Smooth muscle cell (in vitro differentiated cells): ENCODE data around the gene EPM2AIP1. TPM values are rescaled to one million over a fixed set of nuclear protein-coding genes. Genes with fewer than 3 reads are reported as not detected.

Experiments
- DNase-seq: peaks from one replicate; lab custom pipeline; 2025; ENCODE audit not compliant: unreplicated experiment; lab: John Stamatoyannopoulos, UW
- H2AFZ ChIP-seq: fragments of 200-600 bp; sonication (generic); 2 replicates; pipeline ENCODE4 v1.6.0; 2016; ENCODE audit warnings: antibody characterized with exemption, low read depth, mild to moderate bottlenecking
- H3F3A ChIP-seq: fragments of 200-600 bp; sonication (generic); 2 replicates; pipeline ENCODE4 v1.6.0; 2017; ENCODE audit warnings: antibody characterized with exemption, low read depth
- H3K27ac ChIP-seq: fragments of 200-600 bp; sonication (generic); 2 replicates; pipeline ENCODE4 v1.5.1; 2016; ENCODE audit warnings: low read depth, mild to moderate bottlenecking
- H3K27me3 ChIP-seq: fragments of 200-600 bp; sonication (generic); 2 replicates; pipeline ENCODE4 v1.6.1; 2016; ENCODE audit warnings: low read depth, mild to moderate bottlenecking
- H3K36me3 ChIP-seq: fragments of 200-600 bp; sonication (generic); 2 replicates; pipeline ENCODE4 v1.5.1; 2016; ENCODE audit warnings: low read depth
- H3K4me1 ChIP-seq: fragments of 200-600 bp; sonication (generic); 2 replicates; pipeline ENCODE4 v1.5.1; 2016; ENCODE audit warnings: low read depth
- H3K4me2 ChIP-seq: fragments of 200-600 bp; sonication (generic); 2 replicates; pipeline ENCODE4 v1.6.0; 2016; ENCODE audit warnings: mild to moderate bottlenecking
- H3K4me3 ChIP-seq: fragments of 200-600 bp; sonication (generic); 2 replicates; pipeline ENCODE4 v1.5.1; 2016; ENCODE audit warnings: mild to moderate bottlenecking
- H3K79me2 ChIP-seq: fragments of 200-600 bp; sonication (generic); 2 replicates; pipeline ENCODE4 v1.6.0; 2016; ENCODE audit warnings: low read depth, mild to moderate bottlenecking
- H3K9ac ChIP-seq: fragments of 200-600 bp; sonication (generic); 2 replicates; pipeline ENCODE4 v1.6.0; 2016; ENCODE audit warnings: low read depth
- H3K9me3 ChIP-seq: fragments of 200-600 bp; sonication (generic); replicated peaks from 2 replicates; pipeline ENCODE4 v1.5.1; 2016; ENCODE audit warnings: low read depth
- H4K20me1 ChIP-seq: fragments of 200-600 bp; sonication (generic); 2 replicates; pipeline ENCODE4 v1.6.0; 2016; ENCODE audit warnings: low read depth
- WGBS: methylation state at CpG from one replicate; pipeline ENCODE4 v1.1.7; 2016; ENCODE audit warnings: low lambda C conversion rate; 5-methylcytosine and 5-hydroxymethylcytosine counted together
- polyA plus RNA-seq: library from polyadenylated mRNA; unstranded; fragments of >200 nt; fragmentation: Nextera tagmentation; extraction: Ambion mirVana; gene quantifications from 2 replicates; pipeline ENCODE4 v1.2.1, GENCODE V29; 2016
- small RNA-seq: library from RNA; depleted of rRNA; stranded (forward); fragments of <200 nt; gene quantifications from one replicate; pipeline ENCODE3, GENCODE V24; 2014
- total RNA-seq: library from RNA; depleted of rRNA; stranded (reverse); fragments of >200 nt; gene quantifications from 2 replicates; pipeline ENCODE4 v1.2.3, GENCODE V29; 2014
- TF ChIP-seq, protein P1 (sequence below): fragments of 200-600 bp; sonication (generic); IDR thresholded peaks from 2 replicates; pipeline ENCODE4 v1.5.1; 2017; ENCODE audit warnings: borderline replicate concordance, mild to moderate bottlenecking, antibody characterized with exemption; ENCODE audit not compliant: insufficient read depth, poor library complexity, severe bottlenecking

Gene EPM2AIP1
- total and polyA plus RNA-seq, 2 experiments from 2014 or later: 6.5 to 18.6 TPM

DNA sequence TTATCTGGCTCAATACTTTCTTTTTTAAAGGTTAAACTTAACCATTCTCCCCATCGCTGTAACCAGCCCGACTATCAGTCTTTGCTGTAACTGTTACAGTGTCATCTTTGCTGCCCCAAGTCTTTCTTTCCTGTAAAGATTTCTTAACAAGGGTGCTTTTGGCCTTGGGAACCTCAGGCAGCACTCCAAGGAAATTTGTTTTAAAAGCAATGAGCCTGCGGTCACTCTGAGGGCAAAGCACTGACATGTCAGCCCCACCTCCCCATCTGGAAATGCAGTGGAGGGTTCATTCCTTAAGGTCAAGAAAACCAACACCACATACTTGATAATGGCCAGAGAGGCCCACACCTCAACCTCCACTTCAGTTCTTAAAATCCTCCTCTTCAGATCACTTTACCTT is 51.3 kb downstream of the EPM2AIP1 start:
- no peak for DNase-seq
- Histone ChIP-seq H3K4me3 (no peak overlapping the region), H3K79me2 (no peaks in the 10 kb centered on the region), H3K9ac (no peak overlapping the region), H3K27me3 (no peaks in the 10 kb centered on the region), H2AFZ (no peak overlapping the region), H3K36me3 (no peaks in the 10 kb centered on the region), H3K9me3 (peaks cover under 1% of the 10 kb centered on the region), H4K20me1 (no peaks in the 10 kb centered on the region), H3K4me2 (no peak overlapping the region), H3K27ac (no peak overlapping the region), H3K4me1 (peaks cover 6% of the 10 kb centered on the region), H3F3A (peaks cover 6% of the 10 kb centered on the region)
- 53% methylated on average over 3 of the region's 3 CpGs for WGBS
- TF ChIP-seq, protein P1, sequence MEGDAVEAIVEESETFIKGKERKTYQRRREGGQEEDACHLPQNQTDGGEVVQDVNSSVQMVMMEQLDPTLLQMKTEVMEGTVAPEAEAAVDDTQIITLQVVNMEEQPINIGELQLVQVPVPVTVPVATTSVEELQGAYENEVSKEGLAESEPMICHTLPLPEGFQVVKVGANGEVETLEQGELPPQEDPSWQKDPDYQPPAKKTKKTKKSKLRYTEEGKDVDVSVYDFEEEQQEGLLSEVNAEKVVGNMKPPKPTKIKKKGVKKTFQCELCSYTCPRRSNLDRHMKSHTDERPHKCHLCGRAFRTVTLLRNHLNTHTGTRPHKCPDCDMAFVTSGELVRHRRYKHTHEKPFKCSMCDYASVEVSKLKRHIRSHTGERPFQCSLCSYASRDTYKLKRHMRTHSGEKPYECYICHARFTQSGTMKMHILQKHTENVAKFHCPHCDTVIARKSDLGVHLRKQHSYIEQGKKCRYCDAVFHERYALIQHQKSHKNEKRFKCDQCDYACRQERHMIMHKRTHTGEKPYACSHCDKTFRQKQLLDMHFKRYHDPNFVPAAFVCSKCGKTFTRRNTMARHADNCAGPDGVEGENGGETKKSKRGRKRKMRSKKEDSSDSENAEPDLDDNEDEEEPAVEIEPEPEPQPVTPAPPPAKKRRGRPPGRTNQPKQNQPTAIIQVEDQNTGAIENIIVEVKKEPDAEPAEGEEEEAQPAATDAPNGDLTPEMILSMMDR: no peak

DNA sequence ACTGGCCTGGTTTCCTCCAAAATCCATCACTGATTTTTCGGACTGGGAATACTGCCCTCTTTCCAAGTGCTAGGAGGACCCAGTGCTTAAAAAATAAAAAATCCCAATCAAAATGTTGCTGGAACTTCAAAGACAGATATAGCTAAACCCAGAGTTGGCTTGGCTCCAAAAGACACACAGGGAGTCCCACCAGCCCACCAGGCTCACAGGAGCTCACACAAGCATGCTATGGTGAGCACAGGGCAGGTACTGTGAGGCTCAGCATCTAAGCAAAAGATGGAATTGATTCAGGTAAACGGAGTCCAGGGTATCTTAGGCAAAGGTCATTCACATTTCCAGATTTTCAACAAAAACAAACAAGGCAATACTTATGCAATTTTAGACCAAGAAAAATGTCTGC is 51.8 kb downstream of the EPM2AIP1 start:
- no peak for DNase-seq
- H3K4me3 ChIP-seq: no peak overlapping the region
- H3K27ac ChIP-seq: no peak overlapping the region
- H3K4me1 ChIP-seq: peaks cover 6% of the 10 kb centered on the region
- no peak overlapping the region for H3K4me2 ChIP-seq
- no peak overlapping the region for H2AFZ ChIP-seq
- no peak overlapping the region for H3K9ac ChIP-seq
- H3F3A ChIP-seq: peaks cover 6% of the 10 kb centered on the region
- no peaks in the 10 kb centered on the region for H3K9me3 ChIP-seq
- H3K27me3 ChIP-seq: no peaks in the 10 kb centered on the region
- no peaks in the 10 kb centered on the region for H3K79me2 ChIP-seq
- WGBS: 87% methylated on average over 2 of the region's 2 CpGs
- no peaks in the 10 kb centered on the region for H3K36me3 ChIP-seq
- no peaks in the 10 kb centered on the region for H4K20me1 ChIP-seq
- TF ChIP-seq, protein P1: no peak

DNA sequence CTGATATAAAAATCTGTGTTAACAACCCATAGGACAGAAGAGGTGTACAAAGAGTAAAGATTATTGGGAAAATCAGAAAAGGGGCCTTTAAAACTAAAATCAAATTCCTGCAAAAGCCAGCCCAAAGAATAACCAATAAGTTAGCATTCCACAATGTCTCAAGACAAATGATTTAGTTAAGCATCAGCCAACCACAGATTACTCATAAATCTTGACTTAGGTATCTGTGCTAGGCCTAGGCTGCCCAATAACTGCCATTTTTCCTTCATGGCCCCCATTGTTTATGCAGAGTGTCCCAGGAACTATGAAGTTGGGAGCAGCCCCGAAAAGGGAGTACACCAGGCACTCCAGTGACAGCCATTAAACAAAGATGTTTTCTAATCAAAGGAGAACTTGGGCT is 55.4 kb downstream of the EPM2AIP1 start:
- no peak overlapping the region for H3K4me3 ChIP-seq
- no peaks in the 10 kb centered on the region for H3K79me2 ChIP-seq
- WGBS: 100% methylated on average over 1 of the region's 1 CpG
- H3K27ac ChIP-seq: no peak overlapping the region
- no peak overlapping the region for H3K4me2 ChIP-seq
- no peak for DNase-seq
- no peaks in the 10 kb centered on the region for H4K20me1 ChIP-seq
- no peaks in the 10 kb centered on the region for H3K27me3 ChIP-seq
- TF ChIP-seq, protein P1: no peak
- H3K4me1 ChIP-seq: peaks cover 13% of the 10 kb centered on the region
- no peaks in the 10 kb centered on the region for H3K9me3 ChIP-seq
- H2AFZ ChIP-seq: no peak overlapping the region
- H3K36me3 ChIP-seq: no peaks in the 10 kb centered on the region
- peaks cover 6% of the 10 kb centered on the region for H3F3A ChIP-seq
- H3K9ac ChIP-seq: no peak overlapping the region

Small RNA genes within 50 kb of the gene (small RNA-seq; reads per million reads assigned to genes)
- not detected for gene RNU6ATAC4P

Other genes with a start within 250 kb of the EPM2AIP1 start
- gene DCLK3, start 228.6 kb downstream of the EPM2AIP1 start, total RNA-seq: not detected in 2 replicates
- not detected in 2 replicates for gene DCLK3, start 228.6 kb downstream of the EPM2AIP1 start, polyA plus RNA-seq
- 5.2 and 11.7 TPM in 2 replicates for gene TRANK1, start 48.1 kb downstream of the EPM2AIP1 start, total RNA-seq
- 2.0 and 2.4 TPM in 2 replicates for gene TRANK1, start 48.1 kb downstream of the EPM2AIP1 start, polyA plus RNA-seq
- gene MLH1, start 387 bp upstream of the EPM2AIP1 start, total RNA-seq: 28.3 and 35.0 TPM in 2 replicates
- 16.6 and 22.6 TPM in 2 replicates for gene MLH1, start 387 bp upstream of the EPM2AIP1 start, polyA plus RNA-seq
- gene LRRFIP2, start 181.5 kb upstream of the EPM2AIP1 start, total RNA-seq: 34.6 and 44.2 TPM in 2 replicates
- gene LRRFIP2, start 181.5 kb upstream of the EPM2AIP1 start, polyA plus RNA-seq: 25.6 and 36.0 TPM in 2 replicates